22Rv1 (cell line): ENCODE data around the gene KRT32.

Source experiments
- ZFX ChIP-seq: fragments of 450-650 bp; IDR thresholded peaks from 2 replicates; pipeline ENCODE4 v1.6.1; 2017; ENCODE audit warnings: antibody characterized with exemption, borderline replicate concordance
- TF ChIP-seq, protein P1 (sequence below): fragments of 450-650 bp; IDR thresholded peaks from 2 replicates; pipeline ENCODE4 v1.5.1; 2017; ENCODE audit warnings: mild to moderate bottlenecking

- TF ChIP-seq, protein P1, sequence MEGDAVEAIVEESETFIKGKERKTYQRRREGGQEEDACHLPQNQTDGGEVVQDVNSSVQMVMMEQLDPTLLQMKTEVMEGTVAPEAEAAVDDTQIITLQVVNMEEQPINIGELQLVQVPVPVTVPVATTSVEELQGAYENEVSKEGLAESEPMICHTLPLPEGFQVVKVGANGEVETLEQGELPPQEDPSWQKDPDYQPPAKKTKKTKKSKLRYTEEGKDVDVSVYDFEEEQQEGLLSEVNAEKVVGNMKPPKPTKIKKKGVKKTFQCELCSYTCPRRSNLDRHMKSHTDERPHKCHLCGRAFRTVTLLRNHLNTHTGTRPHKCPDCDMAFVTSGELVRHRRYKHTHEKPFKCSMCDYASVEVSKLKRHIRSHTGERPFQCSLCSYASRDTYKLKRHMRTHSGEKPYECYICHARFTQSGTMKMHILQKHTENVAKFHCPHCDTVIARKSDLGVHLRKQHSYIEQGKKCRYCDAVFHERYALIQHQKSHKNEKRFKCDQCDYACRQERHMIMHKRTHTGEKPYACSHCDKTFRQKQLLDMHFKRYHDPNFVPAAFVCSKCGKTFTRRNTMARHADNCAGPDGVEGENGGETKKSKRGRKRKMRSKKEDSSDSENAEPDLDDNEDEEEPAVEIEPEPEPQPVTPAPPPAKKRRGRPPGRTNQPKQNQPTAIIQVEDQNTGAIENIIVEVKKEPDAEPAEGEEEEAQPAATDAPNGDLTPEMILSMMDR = no peak
- TF ChIP-seq ZFX = no peak
Observed at GRCh38 chr17:41444640-41445039, 22.5 kb downstream of the KRT32 start.
